Gastroesophageal sphincter (tissue), 4 donors: Measurements from ENCODE around the gene CD82. TPM values are rescaled to one million over a fixed set of nuclear protein-coding genes. Genes with fewer than 3 reads are reported as not detected.
"Not testable (repeated sequence)": the region's sequence is repeated elsewhere in the genome, so short reads cannot be mapped to it uniquely, and the experiment has no call there.

Source experiments
- ATAC-seq: fragments of 150-250 bp; one replicate; pipeline ENCODE4 v1.9.1; 2016; ENCODE audit warnings: mild to moderate bottlenecking, moderate library complexity
- H3K27ac ChIP-seq, 4 donors: fragments of 200-600 bp; sonication (generic) in 3 of 4; 1 replicate in 3 of 4; 2 replicates in 1 of 4; pipeline ENCODE4 v1.5.1; 2016 to 2019
- H3K27me3 ChIP-seq: fragments of 200-600 bp; sonication (generic); one replicate; pipeline ENCODE4 v1.5.1; 2019
- H3K36me3 ChIP-seq, 2 donors: fragments of 200-600 bp; sonication (generic); one replicate each; pipeline ENCODE4 v1.5.1; 2019; ENCODE audit warnings: control low read depth in 1 of 2
- H3K4me1 ChIP-seq, 3 donors: fragments of 200-600 bp; sonication (generic); 1 replicate in 2 of 3; 2 replicates in 1 of 3; pipeline ENCODE4 v1.5.1; 2016 to 2019; ENCODE audit warnings: control low read depth in 2 of 3
- H3K4me3 ChIP-seq, 2 donors: fragments of 200-600 bp; sonication (generic); one replicate each; pipeline ENCODE4 v1.5.1; 2019; ENCODE audit warnings: mild to moderate bottlenecking in 1 of 2, moderate library complexity in 1 of 2
- H3K9me3 ChIP-seq, 3 donors: fragments of 200-600 bp; sonication (generic); one replicate each; pipeline ENCODE4 v1.5.1; 2017 to 2019; ENCODE audit warnings: control low read depth in 2 of 3
- EP300 ChIP-seq: sonication (generic); formaldehyde crosslinking; IDR thresholded peaks from one replicate; pipeline ENCODE4 v1.6.1; 2017; ENCODE audit warnings: antibody characterized with exemption, mild to moderate bottlenecking
- POLR2A ChIP-seq, 2 donors: fragments of 450-650 bp; IDR thresholded peaks; one replicate each; pipeline ENCODE4 v1.6.1; 2017; ENCODE audit warnings: antibody characterized with exemption in 2 of 2, mild to moderate bottlenecking in 2 of 2, moderate library complexity in 1 of 2
- POLR2AphosphoS5 ChIP-seq: sonication (generic); formaldehyde crosslinking; IDR thresholded peaks from one replicate; pipeline ENCODE4 v1.6.1; 2017; ENCODE audit warnings: antibody characterized with exemption
- WGBS, 2 donors: methylation state at CpG; one replicate each; pipeline ENCODE4 v1.1.5; 2018; ENCODE audit warnings: low coverage in 1 of 2; 5-methylcytosine and 5-hydroxymethylcytosine counted together
- total RNA-seq, 4 donors: library from RNA; depleted of rRNA; stranded (reverse); fragments of >200 nt; gene quantifications; one replicate each; pipeline ENCODE4 v1.1.0, GENCODE V29; 2016
- TF ChIP-seq, protein P1 (sequence below), 4 experiments: fragments of 200-600 bp in 2 of 4; fragments of 450-650 bp in 2 of 4; sonication (generic) in 1 of 4; IDR thresholded peaks; one replicate each; pipeline ENCODE4 v1.5.1; 2017 to 2019; ENCODE audit warnings: antibody characterized with exemption in 4 of 4, mild to moderate bottlenecking in 2 of 4, moderate library complexity in 2 of 4

Gene CD82
- total RNA-seq, 4 donors from 2014 or later, result 12.7 to 24.0 (median 19.1) TPM

- peaks cover 0 to 5% (median 0%) of the 10 kb centered on the region in 3 donors for H3K4me1 ChIP-seq
- H3K9me3 ChIP-seq, result no peaks in the 10 kb centered on the region
- H3K27ac ChIP-seq, result no peak overlapping the region
- TF ChIP-seq POLR2A (IDR thresholded peaks at IDR 0.05) (no peak), EP300 (no peak), POLR2AphosphoS5 (no peak)
- TF ChIP-seq, protein P1, sequence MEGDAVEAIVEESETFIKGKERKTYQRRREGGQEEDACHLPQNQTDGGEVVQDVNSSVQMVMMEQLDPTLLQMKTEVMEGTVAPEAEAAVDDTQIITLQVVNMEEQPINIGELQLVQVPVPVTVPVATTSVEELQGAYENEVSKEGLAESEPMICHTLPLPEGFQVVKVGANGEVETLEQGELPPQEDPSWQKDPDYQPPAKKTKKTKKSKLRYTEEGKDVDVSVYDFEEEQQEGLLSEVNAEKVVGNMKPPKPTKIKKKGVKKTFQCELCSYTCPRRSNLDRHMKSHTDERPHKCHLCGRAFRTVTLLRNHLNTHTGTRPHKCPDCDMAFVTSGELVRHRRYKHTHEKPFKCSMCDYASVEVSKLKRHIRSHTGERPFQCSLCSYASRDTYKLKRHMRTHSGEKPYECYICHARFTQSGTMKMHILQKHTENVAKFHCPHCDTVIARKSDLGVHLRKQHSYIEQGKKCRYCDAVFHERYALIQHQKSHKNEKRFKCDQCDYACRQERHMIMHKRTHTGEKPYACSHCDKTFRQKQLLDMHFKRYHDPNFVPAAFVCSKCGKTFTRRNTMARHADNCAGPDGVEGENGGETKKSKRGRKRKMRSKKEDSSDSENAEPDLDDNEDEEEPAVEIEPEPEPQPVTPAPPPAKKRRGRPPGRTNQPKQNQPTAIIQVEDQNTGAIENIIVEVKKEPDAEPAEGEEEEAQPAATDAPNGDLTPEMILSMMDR (IDR thresholded peaks at IDR 0.05), result peak in 3 of 4 experiments; percentile 89 to 98 (median 95)
- peak; percentile 88 for ATAC-seq
- no peak overlapping the region for H3K4me3 ChIP-seq
- 43 to 52% methylated on average over 6 to 9 of the region's 21 CpGs for WGBS, 2 donors
- no peaks in the 10 kb centered on the region for H3K36me3 ChIP-seq
- peaks cover 4% of the 10 kb centered on the region for H3K27me3 ChIP-seq
These were observed 26.9 kb upstream of the CD82 start for GRCh38 chr11:44538375-44539054.

DNA sequence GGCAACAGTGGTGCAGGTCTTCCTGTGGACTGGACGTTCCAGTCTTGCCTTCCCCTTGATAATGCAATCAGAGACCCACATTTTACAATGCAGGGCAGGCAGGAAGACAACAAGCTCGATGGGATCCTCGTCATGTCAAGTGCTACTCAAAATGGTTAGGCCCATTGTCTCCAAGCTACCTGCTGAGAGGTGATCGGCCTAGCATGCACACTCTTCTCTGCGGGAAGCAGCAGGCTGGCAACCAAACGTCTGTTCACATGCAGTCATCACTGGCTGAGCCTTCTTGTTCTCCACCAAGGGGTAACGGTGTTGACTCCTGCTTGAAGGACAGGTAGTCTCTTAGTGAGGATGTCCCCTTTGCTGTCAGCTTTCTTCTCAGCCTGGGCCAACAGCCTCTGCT is 25.5 kb upstream of the CD82 start:
- no peak for ATAC-seq
- Histone ChIP-seq H3K27ac (no peak overlapping the region), H3K36me3 (no peaks in the 10 kb centered on the region), H3K4me3 (no peak overlapping the region), H3K9me3 (no peaks in the 10 kb centered on the region), H3K27me3 (peaks cover 4% of the 10 kb centered on the region), H3K4me1 (peaks cover 0 to 5% (median 0%) of the 10 kb centered on the region in 3 donors)
- WGBS, 2 donors, result 60 to 100% methylated on average over 1 to 3 of the region's 7 CpGs
- TF ChIP-seq, protein P1 (IDR thresholded peaks at IDR 0.05), result no peak
- TF ChIP-seq POLR2AphosphoS5 (no peak), POLR2A (IDR thresholded peaks at IDR 0.05) (no peak), EP300 (no peak)

GRCh38 chr11:44540667-44541066 is 24.8 kb upstream of the CD82 start:
- WGBS, 2 donors, result 56 to 77% methylated on average over 1 of the region's 2 CpGs
- TF ChIP-seq, protein P1 (IDR thresholded peaks at IDR 0.05), result no peak
- TF ChIP-seq EP300, result no peak
- no peak for TF ChIP-seq POLR2AphosphoS5
- no peak for TF ChIP-seq POLR2A (IDR thresholded peaks at IDR 0.05)

DNA sequence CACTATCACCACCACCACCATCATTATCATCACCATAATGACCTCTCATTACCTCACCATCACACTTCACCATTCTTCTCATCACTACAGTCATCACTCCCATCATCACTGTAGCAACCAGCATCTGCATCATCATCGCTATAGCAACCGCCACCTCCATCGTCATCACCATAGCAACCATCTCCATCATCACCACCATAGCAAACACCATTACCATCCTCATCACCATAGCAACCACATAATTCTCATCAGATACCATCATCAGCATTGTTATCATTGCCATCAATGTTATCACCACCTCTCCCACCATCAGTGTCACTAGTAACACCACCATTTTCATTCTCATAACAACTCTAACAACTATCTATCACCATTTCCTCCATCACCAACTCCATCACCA is 23.1 kb upstream of the CD82 start:
- no peak for ATAC-seq
- Histone ChIP-seq H3K9me3 (peaks cover 0 to 9% (median 0%) of the 10 kb centered on the region in 3 donors), H3K27ac (no peak overlapping the region), H3K4me1 (peaks cover 0 to 5% (median 0%) of the 10 kb centered on the region in 3 donors), H3K4me3 (no peak overlapping the region), H3K36me3 (no peaks in the 10 kb centered on the region), H3K27me3 (no peaks in the 10 kb centered on the region)
- 93% methylated on average over 3 of the region's 3 CpGs for WGBS, 2 donors
- TF ChIP-seq, protein P1 (IDR thresholded peaks at IDR 0.05), result no peak
- TF ChIP-seq POLR2A (IDR thresholded peaks at IDR 0.05) (no peak), EP300 (no peak), POLR2AphosphoS5 (no peak)

More at GRCh38 chr11:44540667-44541066, 24.8 kb upstream of the CD82 start:
- no peak for ATAC-seq
- Histone ChIP-seq H3K9me3 (peaks cover 0 to 3% (median 0%) of the 10 kb centered on the region in 3 donors), H3K36me3 (no peaks in the 10 kb centered on the region), H3K4me3 (no peak overlapping the region), H3K4me1 (peaks cover 0 to 5% (median 0%) of the 10 kb centered on the region in 3 donors), H3K27ac (no peak overlapping the region), H3K27me3 (peaks cover 4% of the 10 kb centered on the region)

DNA sequence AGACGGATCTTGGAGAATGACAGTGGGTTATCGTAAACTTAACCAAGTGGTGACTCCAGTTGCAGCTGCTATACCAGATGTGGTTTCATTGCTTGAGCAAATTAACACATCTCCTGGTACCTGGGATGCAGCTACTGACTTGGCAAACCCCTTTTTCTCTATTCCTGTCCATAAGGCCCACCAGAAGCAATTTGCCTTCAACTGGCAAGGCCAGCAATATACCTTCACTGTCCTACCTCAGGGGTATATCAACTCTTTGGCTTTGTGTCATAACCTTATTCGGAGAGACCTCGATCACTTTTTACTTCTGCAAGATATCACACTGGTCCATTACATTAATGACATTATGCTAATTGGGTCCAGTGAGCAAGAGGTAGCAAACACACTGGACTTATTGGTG is 18.5 kb upstream of the CD82 start:
- H3K9me3 ChIP-seq, ATAC-seq, H3K27me3 ChIP-seq, H3K4me3 ChIP-seq, H3K36me3 ChIP-seq, H3K4me1 ChIP-seq, H3K27ac ChIP-seq: not testable (repeated sequence)
- WGBS, 2 donors, result 86 to 91% methylated on average over 4 of the region's 4 CpGs

DNA sequence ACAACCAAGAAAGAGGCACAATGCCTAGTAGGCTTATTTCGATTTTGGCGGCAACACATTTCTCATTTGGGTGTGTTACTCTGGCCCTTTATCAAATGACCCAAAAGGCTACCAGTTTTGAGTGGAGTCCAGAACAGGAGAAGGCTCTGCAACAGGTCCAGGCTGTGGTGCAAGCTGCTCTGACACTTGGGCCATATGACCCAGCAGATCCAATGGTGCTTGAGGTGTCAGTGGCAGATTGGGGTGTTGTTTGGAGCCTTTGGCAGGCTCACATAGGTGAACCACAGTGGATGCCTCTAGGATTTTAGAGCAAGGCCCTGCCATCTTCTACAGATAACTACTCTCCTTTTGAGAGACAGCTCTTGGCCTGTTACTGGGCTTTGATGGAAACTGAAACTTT is 17.9 kb upstream of the CD82 start:
- H3K27ac ChIP-seq, H3K4me1 ChIP-seq, H3K27me3 ChIP-seq, ATAC-seq, H3K9me3 ChIP-seq, H3K4me3 ChIP-seq, H3K36me3 ChIP-seq: not testable (repeated sequence)
- WGBS, 2 donors, result 100% methylated on average over 2 of the region's 2 CpGs
